ENCODE results near the gene TINAG.

DNA sequence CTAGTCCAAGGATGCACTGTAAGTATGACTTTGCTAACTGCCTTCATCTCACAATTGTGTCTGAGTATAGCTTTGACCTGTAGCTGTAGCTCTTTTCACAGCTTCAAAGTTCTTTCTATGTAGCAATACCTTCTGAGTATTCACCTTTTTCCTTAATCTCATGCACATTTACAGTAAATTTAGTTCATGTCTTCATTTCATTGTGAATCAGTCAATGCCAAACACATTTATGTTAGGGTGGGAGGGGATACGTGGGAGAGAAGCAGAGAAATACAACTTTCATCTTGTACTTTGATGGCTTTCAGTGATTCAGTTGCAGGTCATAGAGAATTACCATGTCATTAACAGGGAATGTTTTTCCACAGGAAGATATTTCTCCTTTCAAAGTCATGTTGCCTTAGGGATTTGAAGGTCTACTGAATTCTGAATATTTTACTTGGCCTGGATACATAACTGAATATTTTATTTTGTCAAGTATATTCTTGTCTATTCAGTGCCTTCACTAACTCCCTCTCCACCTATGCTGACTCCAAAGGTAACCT, 119.2 kb downstream of the TINAG start:
- TF ChIP-seq, protein P1, sequence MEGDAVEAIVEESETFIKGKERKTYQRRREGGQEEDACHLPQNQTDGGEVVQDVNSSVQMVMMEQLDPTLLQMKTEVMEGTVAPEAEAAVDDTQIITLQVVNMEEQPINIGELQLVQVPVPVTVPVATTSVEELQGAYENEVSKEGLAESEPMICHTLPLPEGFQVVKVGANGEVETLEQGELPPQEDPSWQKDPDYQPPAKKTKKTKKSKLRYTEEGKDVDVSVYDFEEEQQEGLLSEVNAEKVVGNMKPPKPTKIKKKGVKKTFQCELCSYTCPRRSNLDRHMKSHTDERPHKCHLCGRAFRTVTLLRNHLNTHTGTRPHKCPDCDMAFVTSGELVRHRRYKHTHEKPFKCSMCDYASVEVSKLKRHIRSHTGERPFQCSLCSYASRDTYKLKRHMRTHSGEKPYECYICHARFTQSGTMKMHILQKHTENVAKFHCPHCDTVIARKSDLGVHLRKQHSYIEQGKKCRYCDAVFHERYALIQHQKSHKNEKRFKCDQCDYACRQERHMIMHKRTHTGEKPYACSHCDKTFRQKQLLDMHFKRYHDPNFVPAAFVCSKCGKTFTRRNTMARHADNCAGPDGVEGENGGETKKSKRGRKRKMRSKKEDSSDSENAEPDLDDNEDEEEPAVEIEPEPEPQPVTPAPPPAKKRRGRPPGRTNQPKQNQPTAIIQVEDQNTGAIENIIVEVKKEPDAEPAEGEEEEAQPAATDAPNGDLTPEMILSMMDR (IDR thresholded peaks at IDR 0.05): no peak
- no peak for TF ChIP-seq POLR2AphosphoS5 (IDR thresholded peaks at IDR 0.05)

All from upper lobe of left lung (tissue), 4 donors.